SK-N-DZ (cell line): ENCODE data around the gene PDZRN4.

Experiments used
- DNase-seq: peaks from one replicate; pipeline ENCODE4 v3.0.0-alpha.2; 2015; ENCODE audit warnings: low spot score

Gene PDZRN4

DNA sequence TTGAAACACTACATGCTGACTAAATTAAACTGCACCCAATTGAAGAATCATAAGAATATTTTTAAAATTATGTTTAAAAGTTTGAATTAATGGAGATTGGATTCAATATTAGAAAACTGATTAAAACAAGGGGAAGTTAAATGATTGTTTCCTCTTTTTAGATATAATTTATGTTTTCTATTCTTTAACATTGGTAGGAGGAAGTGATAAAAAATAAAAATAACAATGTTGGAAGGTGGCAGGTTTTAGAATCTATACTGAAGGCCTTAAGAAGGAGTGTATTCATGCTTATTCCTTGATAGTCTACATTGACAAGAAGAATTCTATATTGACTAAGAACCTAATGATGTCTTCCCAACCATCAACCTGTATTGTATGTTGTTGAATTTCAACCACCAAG is 168.1 kb downstream of the PDZRN4 start:
- no peak for DNase-seq

DNA sequence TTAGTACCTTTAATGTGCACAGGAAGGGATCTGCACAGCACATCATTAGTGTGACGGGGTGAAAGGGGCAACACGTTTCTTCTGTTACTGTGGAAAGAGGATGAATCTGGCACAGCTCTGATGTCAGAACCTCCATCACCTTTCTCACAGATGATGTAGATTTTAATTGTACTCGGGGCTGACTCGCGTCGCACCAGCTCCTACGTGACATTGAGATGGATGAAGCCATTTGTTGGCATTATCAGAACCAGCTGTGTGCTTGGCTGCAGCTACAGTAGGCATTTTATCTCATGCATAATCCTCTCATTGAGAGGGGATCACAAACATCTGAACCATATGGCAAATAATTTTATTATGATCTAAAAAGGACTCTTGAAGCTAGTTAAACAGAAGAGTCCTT is 173.6 kb downstream of the PDZRN4 start:
- peak; percentile 45 for DNase-seq

DNA sequence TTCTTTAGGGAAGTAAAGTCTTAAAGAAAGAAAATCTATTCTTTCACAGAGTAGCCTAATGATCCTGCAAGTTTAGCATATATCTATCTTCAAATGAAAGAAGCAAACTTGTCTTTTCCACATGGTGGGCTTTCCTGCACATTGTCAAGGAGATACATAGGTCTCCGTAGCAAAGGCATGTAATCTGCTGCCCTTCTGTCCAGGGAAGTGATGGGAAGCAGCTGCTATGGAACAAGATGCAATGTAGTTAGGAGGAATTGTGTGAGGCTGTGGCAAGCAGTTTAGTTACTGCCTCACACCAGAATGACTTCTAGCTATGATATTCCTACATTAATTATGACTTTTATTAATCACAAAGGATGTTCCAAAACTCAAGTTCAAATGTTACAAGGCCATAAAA is 174.4 kb downstream of the PDZRN4 start:
- peak; percentile 52 for DNase-seq

DNA sequence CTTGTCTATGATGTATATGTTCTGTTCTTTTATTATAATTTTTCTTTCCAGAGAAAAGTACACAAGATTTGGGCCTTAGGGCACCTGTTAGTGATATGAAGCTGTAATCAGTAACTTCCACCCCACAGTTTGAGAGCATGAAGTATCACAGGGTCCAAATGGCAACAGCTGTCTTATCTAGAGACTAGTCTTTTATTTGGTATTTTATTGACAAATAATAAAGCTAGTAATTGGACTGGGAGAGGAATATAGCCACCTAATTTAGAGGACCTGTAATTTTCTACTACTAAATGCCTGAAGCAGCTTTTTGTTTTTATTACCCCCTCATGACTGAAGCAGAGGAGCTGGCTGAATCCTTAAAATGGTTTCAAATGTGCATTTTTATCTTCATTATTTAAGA is 174.8 kb downstream of the PDZRN4 start:
- DNase-seq: no peak

DNA sequence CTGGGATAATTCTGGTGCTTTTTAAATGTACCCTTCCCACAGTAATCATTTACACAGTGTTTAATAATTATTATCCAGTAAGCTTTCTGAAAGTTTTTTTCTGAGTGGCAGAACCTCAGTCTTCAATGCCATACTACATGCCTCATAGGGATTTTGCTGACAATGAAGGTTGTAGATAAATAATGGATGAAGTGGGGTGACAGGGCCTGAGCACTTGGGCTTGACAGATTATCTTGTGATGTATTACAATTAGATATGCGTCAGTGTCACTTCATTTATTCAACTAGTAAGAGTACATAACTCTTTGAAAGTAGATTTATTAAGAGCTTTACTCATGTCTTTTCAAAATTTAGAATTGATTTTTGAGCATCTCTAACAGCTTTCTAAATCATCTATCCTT is 176.1 kb downstream of the PDZRN4 start:
- DNase-seq: no peak

DNA sequence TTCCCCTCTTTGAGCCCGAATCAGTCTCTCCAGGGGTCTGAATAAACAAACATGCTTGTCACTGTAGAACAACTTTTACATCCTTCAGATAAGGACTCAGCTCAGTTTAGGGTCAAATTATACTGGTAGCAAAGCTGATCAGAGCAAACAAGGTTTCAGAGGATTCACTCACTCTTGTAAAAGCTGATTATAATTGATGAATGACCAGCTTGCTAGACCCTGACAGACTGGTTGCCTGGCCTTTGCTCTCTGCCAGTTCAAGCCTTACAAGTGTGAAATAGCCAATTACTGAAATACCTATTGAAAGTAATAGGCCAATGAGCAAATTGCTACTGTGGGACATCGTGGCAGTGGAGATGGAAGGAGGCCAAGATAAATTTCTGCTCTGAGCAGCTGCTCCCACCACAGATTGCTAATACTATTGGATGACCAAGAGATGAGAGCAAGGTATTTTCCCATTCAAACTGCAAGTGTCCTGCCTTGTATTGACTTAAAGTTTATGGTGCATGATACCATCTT is 177.6 kb downstream of the PDZRN4 start:
- DNase-seq: peak; percentile 51

DNA sequence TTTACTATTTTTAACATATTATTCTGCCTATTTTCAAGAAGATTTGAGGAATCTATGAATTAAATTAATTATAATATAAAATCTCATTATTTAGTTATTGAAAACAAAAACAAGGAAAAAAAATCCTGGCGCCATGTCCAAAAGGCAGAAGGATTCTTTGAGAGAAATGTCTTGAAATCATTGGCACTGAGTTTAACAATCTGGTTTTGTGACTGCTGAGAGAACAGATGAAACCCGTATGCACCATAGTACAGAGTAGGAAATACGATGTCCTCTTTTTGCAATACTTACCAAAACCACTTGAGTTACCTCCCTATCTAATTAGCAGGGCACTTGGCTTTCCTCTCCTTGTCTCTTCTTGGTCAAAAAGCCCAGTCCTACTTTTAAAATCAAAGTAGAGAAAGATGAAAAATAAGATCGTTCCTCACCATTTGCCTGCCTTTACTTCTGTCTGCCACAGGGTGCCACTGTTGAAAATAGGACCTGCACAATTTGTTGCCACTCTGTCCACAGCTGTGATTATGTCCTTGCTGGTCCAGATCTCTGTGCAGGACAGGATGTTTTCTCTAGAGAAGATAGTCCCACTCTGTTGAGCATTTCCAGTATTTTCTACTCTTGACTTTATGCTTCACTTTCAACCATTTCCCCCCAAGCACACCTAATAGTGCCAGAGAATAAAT is 179.7 kb downstream of the PDZRN4 start:
- peak; percentile 37 for DNase-seq

DNA sequence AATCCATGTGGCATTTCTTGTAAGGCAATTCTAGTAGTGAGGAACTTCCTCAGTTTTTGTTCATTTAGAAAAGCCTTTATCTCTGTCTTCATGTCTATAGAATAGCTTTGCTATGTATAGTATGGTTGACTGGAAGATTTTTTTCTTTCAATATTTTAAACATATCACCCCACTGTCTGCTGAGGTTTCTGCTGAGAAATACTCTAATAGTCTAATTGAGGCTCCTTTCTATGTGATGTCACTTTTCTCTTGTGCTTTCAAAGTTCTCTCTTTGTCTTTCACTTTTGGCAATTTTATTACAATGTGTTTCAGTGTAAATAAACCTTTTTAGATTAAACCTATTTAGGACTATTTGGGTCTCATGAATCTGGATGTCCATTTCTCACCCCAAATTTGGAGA is 192.8 kb downstream of the PDZRN4 start:
- DNase-seq: no peak

DNA sequence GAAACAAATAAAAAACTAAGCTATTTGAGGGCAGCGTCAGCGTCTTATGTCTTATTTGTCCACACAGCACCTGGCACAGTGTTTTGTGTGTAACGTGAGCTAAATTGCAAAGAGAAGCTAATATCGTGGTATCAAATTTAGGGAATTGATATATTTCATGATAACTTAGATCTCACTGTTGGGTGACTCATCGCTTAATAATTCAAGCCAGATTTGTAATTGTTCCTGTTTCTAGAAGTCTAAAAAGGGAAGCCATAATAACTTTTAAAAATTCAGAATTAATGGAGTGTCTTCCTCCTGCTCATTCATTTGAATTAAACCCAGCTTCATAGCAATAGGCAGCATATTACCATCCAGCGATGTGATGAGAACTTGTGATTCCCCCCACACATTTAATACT is 214.7 kb downstream of the PDZRN4 start:
- DNase-seq: no peak

DNA sequence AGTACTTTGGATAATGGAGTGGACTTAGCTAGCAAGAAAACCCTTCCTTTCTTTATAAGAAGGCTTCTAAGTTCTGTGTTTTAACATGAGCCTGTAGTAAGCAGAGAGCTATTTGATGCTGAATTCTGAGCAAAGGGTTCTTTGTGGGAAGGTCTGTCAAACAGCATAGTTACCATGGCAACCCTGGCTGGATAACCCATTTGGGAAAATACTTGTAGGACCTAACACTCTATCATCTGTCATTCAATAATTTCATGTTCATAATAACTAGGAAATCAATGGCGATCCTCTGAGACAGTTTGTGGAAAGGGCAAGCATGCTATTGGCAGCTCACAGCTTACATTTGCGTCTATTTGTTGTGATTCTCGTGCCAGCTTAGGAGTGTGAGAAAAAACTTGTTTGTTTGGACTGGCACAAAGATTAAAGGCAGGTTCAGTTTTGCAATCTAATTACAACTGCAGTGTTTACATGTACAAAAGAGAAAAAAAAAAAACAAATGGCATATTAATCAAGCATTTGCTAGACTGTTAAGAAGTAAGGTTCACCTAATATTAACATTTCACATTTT is 219.2 kb downstream of the PDZRN4 start:
- peak; percentile 13 for DNase-seq

DNA sequence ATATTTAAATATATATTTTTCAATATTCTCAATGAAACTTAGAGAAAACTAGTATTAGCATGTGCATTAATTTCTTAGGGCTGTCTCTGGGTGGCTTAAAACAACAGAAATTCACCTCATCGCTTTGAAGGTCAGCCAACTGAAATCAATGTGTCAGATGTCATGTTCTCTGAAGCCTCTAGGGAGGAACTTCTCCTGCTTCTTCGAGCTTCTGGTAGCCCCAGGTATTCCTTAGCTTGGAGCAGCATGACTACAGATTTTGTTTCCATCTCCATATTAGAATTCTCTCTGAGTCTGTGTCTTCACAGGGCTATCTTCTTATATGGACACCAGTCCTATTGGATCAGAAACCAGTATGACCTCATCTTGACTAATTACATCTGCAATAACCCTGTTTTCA is 221.5 kb downstream of the PDZRN4 start:
- no peak for DNase-seq

DNA sequence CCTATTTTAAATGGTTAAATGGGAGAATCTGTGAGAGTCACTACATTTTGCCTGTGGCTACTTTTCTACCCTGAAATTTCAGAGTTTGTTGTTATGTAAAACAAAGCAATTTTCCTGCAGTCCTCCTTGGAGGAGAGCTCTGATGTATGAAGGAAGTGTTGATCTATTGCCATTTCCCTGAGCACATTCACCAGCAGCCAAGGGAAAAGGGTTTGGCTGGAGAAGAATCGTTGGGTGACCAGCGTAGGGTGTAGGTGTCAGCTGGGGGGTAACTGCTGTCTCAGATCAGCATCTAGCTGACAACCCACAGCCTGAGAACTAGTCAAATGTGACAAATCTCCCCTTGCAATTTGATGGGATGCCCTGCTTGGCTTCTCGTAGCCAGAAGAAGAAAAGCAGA is 230.5 kb downstream of the PDZRN4 start:
- no peak for DNase-seq

DNA sequence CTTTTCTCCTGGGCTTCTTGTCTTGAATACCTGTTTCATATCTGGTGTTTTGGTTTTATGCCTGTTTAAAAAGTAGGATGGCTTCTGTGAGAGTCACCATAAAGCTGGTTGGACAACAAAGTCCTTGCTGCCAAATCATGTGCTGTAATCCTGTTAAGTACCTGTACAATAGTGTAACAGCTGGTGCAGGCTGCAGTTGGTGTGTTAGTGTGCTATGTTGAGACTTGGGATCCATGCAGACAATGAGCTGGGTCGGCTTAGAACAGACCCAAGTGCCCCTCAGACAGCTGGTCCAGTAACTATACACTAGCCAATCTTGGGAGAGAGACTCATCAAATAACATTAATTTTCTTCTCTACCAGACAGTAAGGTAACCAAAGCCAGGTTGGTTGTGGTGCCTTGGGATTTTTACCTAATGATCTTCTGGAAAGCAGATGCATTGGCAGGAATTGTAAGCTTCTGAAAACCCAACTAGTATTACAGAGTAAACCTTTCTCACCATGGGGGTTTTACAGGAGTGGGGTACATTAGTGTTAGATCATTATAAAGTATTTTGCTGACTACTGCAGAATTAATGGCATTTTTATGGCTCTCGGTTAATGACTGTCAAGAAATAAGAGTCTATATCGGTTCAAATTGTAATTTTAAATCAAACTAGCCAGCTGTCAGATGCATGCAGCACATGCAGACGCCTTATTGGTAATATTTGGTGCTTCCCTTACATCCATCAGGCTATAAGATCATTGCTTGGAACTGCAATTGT is 231.2 kb downstream of the PDZRN4 start:
- peak; percentile 15 for DNase-seq

DNA sequence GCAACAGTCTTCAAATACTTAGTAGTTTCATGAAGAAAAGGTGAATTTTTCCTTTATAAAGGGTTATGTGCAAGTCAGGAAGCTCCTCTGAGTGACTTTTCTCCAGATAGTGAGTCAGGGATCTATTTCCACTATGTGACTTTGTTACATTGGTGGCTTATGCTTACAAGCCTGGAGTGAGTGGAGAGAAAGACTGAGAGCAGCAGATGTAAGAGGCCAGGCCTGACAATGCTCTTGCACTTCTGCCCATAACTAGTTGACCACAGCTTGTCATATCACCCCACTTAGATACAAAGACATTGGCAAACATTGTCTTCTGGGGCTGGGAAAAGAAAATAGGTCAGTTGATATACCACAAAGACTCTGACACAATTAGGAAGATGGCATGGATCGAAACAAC is 236.5 kb downstream of the PDZRN4 start:
- no peak for DNase-seq

DNA sequence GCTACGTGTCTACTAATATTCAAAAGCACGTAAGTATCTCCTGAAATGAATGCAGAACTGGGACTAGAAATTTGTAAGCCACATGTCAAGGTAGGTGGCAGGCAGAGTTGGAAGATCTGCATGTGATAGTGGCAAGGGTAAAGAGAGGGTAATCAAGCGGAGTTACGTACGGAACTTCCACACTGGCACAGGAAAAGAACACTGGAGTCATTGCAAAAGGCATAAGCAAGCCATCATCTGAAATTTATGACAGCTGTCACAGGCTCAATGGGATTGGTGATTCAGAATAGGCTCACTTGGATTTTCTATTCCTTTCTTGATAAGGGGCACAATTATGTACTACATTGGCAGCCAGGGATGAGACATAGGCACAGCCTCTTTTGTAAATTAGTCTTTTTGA is 245.3 kb downstream of the PDZRN4 start:
- DNase-seq: no peak

DNA sequence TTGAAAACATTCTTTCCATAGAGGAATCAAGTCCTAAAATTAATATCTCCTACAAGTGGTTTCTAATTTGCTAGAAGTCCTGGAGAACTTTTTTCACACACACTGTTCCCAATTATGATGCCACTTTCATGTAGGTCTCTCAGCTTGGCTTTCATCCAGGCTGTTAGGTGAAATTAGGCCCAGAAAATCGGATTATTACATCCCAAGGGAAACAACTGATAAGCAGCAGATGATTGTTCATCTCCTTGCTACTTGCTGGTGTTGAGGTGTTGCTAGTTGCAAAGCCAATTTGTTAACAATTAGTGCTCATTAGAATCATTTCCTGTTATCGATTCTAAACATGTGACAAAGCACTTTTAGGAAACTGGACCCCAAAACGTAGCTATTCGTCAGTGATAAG is 248.0 kb downstream of the PDZRN4 start:
- peak; percentile 54 for DNase-seq

DNA sequence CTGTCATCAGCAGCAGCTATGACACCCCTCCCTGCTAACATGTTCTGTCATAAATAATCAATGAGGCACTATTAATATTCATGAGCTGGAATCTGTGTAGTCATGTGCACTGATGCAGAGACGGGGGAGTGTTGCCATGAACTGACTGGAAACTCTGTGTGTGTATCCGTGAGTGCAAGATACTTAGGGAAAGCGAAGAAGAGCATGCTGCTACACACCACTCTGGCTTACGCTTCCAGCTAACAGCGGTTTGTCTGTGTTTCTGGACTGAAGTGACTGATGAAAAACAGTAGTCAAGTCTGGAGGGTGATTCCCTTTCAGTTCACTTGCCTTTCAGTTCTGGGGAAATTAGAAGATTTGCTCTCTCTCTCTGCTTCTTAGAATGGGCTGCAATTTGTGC is 249.4 kb downstream of the PDZRN4 start:
- peak; percentile 17 for DNase-seq

DNA sequence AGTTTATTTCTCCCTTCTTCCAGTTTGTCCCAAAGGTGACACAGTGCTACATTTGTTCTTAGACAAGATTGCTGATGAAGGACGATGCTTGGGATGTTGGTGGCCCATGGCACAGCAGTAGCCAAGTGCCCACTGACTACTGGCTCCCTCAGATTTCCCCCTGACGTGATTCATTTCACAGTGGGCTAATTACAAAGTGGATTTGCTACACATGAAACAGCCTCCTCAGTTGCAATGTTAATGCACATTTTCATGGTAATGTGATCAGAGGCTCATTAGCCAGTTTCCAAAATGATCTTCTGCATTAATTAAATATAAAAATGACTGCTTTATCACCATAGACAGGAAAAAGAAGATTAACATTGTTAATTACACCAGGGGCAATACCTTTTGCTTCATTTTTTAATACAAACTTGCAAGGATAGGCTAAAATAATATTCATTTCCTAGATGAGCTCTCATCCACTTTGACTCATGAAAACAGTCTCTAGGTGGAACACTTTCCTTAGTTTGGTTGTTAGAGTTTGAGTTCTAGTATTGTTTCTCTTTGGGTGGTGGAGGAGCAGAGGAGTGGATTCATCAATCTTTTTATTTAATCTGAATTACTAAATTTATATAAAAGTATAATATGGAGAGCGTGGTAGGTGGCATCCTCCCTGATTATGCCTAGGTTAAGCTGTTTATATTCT is 250.9 kb downstream of the PDZRN4 start:
- no peak for DNase-seq

DNA sequence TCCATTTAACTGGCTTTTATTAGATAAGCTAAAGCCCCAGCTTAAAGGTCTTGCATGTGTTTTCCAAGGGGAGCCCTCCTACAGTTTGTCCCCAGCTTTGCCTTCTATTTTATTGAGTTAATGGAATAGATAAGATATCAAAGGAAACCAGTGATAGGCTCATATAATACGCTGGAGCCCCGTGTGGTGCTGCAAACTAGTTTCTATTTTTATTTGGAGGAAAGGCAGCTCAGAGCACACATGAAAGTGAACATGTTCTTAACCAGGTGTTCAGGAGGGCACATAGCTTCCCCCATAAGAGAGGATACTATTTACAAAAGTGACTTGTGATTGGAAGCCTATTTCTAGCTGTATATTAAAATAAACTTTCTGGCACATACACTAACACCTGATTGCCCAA is 251.7 kb downstream of the PDZRN4 start:
- no peak for DNase-seq

DNA sequence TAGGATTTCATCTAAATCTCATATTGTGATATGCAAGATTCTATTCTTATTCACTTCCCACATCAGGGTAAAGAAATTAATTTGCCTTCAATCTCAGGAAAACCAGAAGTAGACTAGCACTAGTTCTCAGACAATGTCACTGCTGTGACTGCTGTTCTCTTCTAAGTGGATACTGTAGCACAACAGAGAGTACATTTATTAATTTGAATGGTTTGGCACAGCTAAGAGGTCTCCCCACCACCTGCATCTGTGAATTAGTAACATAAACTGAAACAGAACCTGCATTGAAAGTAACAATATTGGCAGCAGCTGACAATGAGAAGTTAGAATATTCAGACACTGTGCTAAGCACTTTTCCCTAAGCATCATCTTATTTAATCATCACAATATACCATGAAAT is 253.1 kb downstream of the PDZRN4 start:
- DNase-seq: no peak

DNA sequence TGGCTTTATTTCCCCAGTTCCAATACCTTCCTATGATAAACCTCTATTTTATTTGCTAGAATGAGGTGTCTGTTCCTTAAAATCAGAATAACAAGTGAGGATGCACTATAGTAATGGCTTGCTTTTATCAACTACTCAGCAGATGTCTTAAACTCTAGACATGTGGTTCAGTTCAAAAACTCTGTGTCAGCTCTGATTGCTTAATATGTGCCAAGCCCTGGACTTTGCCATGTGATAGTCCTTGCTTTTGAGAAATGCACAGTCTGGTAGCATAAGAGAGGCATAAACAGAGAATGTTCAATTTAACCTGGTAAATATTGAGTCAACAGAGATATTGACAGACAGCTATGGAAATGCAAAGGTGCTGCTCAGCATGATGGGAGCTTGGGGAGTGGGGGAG is 254.8 kb downstream of the PDZRN4 start:
- no peak for DNase-seq

DNA sequence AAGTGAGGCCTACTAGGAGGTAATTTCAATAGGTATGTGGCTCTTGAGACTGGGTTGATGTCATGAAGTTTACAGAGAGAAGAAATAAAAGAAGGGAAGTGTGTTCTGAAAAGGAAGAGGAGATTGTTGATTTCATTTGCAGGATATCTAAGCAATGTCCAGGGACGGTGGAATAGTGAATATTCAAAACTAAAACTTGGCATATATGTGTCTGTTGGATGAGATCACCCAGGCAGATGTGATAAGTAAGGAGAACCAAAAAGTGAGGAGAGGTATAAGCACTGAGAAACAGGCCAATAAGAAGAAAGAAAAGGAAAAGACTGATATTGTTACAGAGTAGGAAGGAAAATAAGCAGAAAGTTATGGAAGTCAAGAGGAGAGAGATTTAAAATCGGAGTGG is 255.6 kb downstream of the PDZRN4 start:
- no peak for DNase-seq
